ENCODE results near the gene FABP2. TPM values are rescaled to one million over a fixed set of nuclear protein-coding genes. Genes with fewer than 3 reads are reported as not detected.
"Not testable (repeated sequence)": the region's sequence is repeated elsewhere in the genome, so short reads cannot be mapped to it uniquely, and the experiment has no call there.

FABP2 gene
- total RNA-seq, 4 donors from 2014 or later: not detected

DNA sequence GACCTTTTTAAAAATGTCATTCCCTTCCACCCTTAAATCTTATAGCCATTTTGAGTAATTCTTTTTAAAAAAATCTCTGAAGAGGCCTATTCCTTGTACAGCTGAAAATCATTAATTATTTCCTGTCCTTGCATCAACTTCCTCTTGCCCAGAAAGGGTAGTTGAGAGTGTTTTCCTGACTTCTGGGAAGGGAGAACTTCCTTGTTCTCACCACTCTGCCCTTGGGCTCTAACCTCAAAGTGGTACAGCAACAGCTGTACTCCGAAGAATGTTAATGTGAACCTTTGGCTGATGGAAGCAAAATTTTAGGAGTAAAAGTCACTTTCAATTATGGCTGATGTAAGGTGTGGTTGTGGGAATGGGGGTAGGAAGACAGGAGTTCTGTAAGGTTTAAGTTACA lies 15.1 kb upstream of the FABP2 start:
- ATAC-seq (ENCODE audit: low FRiP score): peak; percentile 55
- no peak for DNase-seq (ENCODE audit: low spot score)
- TF ChIP-seq, protein P1, sequence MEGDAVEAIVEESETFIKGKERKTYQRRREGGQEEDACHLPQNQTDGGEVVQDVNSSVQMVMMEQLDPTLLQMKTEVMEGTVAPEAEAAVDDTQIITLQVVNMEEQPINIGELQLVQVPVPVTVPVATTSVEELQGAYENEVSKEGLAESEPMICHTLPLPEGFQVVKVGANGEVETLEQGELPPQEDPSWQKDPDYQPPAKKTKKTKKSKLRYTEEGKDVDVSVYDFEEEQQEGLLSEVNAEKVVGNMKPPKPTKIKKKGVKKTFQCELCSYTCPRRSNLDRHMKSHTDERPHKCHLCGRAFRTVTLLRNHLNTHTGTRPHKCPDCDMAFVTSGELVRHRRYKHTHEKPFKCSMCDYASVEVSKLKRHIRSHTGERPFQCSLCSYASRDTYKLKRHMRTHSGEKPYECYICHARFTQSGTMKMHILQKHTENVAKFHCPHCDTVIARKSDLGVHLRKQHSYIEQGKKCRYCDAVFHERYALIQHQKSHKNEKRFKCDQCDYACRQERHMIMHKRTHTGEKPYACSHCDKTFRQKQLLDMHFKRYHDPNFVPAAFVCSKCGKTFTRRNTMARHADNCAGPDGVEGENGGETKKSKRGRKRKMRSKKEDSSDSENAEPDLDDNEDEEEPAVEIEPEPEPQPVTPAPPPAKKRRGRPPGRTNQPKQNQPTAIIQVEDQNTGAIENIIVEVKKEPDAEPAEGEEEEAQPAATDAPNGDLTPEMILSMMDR (IDR thresholded peaks at IDR 0.05): no peak

DNA sequence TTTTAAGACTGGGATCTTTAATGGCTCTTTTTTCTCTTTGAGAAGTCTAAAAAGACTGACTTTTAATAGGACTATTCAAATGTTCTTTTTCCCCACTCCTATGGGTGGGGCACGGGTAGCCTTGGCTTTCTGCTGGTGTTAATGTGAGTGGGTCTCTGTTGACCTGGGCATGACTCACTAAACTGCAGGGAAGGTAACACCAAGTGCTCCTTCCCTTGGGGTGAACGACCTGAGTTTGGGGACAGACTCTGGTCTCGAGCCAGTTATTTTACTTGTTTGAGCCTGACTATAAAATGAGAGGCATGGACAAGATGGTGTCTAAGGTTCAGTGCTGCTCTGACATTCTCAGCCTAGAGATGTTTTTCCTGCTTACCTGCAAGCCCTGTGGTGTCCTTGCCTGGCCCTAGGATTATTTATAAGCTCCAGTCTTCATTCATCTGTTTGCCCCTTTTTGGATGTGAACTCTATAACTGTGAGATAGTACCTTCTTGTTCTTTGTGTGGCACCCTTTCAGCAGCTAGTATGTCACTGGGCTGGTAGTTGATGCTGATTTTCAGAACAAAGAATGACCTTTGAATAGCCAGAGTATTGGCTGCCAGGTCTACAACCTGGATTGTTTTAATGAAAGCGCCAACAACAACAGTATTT lies 14.5 kb upstream of the FABP2 start:
- ATAC-seq (ENCODE audit: low FRiP score): peak; percentile 65
- not testable (repeated sequence) for DNase-seq (ENCODE audit: low spot score)

DNA sequence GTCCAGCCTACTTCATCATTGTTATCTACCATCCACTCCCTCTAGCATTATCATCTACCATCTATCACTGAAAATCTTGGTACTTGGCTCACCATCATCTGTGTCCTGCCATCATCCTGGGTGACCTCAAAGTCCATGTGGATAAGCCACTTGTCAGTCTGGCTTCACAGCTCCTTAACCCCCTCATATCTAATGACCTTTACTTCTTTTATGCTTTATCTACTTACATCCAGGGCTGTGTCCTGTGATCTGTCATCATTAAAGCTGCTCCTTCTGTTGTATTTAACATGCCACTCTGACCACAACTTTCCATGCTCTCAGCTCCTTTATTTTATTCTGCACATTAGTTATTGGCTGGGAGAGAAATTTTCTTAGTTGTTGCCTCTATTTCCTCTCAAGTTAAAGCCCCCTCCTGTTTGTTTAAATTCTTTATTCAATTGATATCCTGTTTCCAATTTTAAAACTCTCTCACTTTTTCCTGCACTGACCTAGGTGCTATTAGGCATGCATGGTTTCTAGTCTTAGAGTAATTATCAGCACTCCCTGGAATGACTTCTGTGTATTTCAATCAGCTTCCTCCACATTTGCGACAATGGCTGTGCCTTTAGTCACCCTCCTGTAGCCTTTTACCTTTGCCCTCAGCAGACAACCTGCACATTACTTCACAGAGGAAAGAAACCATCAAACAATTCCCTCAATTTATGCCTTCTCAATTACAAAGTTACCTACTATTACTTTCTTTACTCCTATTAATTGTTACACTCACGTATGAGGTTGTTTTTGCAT lies 8.1 kb upstream of the FABP2 start:
- DNase-seq (ENCODE audit: low spot score): no peak
- TF ChIP-seq, protein P1 (IDR thresholded peaks at IDR 0.05): no peak
- ATAC-seq (ENCODE audit: low FRiP score): no peak

DNA sequence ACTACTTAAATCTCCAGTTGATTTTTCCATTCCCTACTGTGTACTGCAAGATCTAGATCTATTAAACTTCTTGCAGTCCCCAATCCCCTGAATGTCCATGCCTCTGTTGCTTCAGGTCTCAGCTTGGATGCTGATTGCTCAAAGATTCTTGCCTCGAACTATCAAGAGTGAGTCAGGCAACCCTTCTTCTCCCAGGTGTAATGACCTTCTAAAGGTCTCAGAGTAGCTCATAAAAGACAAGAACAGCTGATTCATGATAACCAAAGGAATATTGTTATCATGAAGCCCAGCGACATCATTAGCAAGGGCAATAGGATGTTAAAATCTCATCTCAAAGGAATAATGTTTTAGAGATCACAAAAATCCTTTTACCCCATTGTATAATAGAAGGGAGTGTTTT lies 6.8 kb upstream of the FABP2 start:
- DNase-seq (ENCODE audit: low spot score) (no peak), ATAC-seq (ENCODE audit: low FRiP score) (no peak)
- TF ChIP-seq, protein P1 (IDR thresholded peaks at IDR 0.05): no peak

DNA sequence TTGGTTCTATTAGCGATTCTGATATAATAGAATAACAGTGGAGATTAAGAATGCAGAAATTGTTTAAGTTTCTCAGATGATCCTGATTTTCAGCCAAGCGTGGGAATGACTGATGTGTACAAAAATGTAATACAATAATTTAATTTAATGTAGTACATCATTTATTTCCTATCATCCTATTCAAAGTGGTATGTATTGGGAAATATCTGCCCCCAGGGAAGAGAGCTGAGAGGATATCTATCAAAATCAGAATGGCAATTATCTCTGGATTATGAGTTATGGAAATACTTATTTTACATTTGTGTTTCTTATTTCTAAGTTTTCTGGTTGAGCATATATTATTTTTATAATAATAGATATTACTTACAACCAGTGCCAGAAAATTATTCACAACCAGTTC lies 3.9 kb downstream of the FABP2 start:
- ATAC-seq (ENCODE audit: low FRiP score): no peak
- DNase-seq (ENCODE audit: low spot score): no peak
- TF ChIP-seq, protein P1 (IDR thresholded peaks at IDR 0.05): no peak

DNA sequence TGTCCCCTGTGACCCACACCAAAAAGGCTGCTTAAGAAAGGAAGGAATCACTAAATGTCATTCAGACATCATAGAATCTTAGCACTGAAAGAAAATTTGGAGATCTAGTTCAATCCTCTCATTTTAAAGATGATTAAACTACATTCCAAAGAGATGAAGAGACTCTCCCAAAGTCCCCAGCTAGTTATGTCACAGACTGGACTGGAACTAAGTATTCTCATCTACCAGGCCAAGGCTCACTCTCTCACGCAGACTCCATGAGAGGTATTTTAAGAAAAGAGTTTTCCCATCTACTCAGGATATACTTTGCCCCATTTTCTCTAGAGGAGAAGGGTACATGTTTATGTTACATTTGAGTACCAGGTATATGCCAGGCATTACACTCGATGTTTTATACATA lies 6.9 kb downstream of the FABP2 start:
- TF ChIP-seq, protein P1 (IDR thresholded peaks at IDR 0.05): no peak
- ATAC-seq (ENCODE audit: low FRiP score) (no peak), DNase-seq (ENCODE audit: low spot score) (no peak)

DNA sequence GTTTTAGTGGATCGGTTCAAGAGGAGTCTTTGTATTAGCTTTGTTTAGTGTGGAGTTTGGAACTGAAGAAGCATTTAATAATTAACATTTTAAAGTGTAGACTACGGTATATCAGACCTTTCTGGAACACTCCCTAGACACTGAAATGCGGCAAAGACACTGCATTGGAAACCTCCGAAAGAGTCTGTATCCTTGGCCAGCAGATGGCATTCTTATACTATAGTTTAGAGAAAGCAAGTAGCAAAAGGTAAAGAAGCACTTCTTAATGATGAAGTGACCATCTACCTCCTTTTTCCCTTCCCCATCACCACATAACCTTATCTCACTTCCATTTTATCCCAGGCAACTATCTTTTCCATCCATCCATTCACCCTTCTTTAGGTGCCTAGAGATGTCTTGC lies 7.6 kb downstream of the FABP2 start:
- TF ChIP-seq, protein P1 (IDR thresholded peaks at IDR 0.05): no peak
- ATAC-seq (ENCODE audit: low FRiP score) (no peak), DNase-seq (ENCODE audit: low spot score) (no peak)

Measured in omental fat pad (tissue), 4 donors.